ENCODE results near the gene BICDL1. TPM values are rescaled to one million over a fixed set of nuclear protein-coding genes. Genes with fewer than 3 reads are reported as not detected.

Gene BICDL1
- polyA plus RNA-seq, 4 donors, result 1.4 to 39.9 (median 31.7) TPM

Other genes with a start within 250 kb of the BICDL1 start
- 10 to 100 TPM; 12.2 to 22.2 (median 17.8) TPM for gene CIT, start 111.9 kb upstream of the BICDL1 start, polyA plus RNA-seq (ENCODE audit: insufficient read length in 4 of 4)
- gene RAB35, start 127.5 kb downstream of the BICDL1 start, polyA plus RNA-seq (ENCODE audit: insufficient read length in 4 of 4), result 10 to 100 TPM; 35.6 to 44.2 (median 37.2) TPM
- gene GCN1, start 205.5 kb downstream of the BICDL1 start, polyA plus RNA-seq (ENCODE audit: insufficient read length in 4 of 4), result 10 to 100 TPM; 46.8 to 66.2 (median 51.2) TPM
- 1,000 to 10,000 TPM; 2,639 to 2,878 (median 2,698) TPM for gene RPLP0, start 211.9 kb downstream of the BICDL1 start, polyA plus RNA-seq (ENCODE audit: insufficient read length in 4 of 4)